Measurements from ENCODE around the gene PIP5K1B.

PIP5K1B gene, protein sequence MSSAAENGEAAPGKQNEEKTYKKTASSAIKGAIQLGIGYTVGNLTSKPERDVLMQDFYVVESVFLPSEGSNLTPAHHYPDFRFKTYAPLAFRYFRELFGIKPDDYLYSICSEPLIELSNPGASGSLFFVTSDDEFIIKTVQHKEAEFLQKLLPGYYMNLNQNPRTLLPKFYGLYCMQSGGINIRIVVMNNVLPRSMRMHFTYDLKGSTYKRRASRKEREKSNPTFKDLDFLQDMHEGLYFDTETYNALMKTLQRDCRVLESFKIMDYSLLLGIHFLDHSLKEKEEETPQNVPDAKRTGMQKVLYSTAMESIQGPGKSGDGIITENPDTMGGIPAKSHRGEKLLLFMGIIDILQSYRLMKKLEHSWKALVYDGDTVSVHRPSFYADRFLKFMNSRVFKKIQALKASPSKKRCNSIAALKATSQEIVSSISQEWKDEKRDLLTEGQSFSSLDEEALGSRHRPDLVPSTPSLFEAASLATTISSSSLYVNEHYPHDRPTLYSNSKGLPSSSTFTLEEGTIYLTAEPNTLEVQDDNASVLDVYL

GRCh38 chr9:68704814-68705530, at the start of gene PIP5K1B:
Gene PIP5K1B (plus strand): TSS chr9:68705240. CDS start chr9:68822615, 117,375 bp downstream.
- no peak for TF ChIP-seq CTCF (conservative IDR thresholded peaks at IDR 0.05)
- peak within 1 kb of the TSS; percentile 32; the same call in 1 of the 2 replicates for H3K27ac ChIP-seq

DNA sequence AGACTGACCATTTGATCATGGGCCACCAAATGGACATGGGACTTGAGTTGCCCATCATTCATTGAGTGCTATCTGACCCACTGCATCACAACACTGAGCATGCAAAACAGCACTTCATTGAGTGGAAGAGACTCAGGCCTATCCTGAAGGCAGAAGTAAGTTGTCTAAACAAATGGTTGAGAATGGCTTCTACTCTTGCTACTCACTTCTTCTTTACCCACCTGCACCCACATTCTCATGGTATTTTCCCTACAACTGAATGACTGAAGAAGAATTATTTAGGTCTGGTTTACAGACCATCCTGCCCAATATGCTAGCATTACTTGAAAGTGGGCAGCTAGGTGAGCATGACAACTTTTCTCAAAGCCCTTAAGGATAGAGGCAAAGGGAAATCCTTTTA, 41.0 kb upstream of the PIP5K1B start:
- no peak for TF ChIP-seq CTCF (conservative IDR thresholded peaks at IDR 0.05)
- no peak overlapping the region for H3K27ac ChIP-seq

DNA sequence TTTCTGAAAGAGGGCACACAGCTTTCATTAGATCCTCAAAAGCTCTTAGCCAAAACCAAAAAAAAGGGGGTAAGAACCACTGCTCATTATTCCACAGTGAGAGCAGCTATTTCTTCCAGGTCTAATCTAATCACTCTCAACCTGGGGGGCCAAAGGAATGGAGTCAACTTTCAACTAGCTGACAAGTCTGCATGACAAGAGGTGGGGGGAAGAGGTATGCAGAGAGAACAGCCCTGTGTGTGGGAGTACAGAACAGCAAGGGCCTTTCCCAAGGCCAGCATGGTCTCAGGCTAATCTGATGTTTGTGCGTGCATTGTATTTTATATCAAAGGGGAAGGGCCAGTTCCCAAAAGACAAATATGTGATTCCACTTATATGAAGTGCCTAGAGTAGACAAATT, 36.9 kb upstream of the PIP5K1B start:
- TF ChIP-seq CTCF (conservative IDR thresholded peaks at IDR 0.05) = no peak
- no peak overlapping the region for H3K27ac ChIP-seq

- no peak for TF ChIP-seq CTCF (conservative IDR thresholded peaks at IDR 0.05)
- H3K27ac ChIP-seq = no peak overlapping the region
Observed at GRCh38 chr9:68669218-68669617, 35.8 kb upstream of the PIP5K1B start.

DNA sequence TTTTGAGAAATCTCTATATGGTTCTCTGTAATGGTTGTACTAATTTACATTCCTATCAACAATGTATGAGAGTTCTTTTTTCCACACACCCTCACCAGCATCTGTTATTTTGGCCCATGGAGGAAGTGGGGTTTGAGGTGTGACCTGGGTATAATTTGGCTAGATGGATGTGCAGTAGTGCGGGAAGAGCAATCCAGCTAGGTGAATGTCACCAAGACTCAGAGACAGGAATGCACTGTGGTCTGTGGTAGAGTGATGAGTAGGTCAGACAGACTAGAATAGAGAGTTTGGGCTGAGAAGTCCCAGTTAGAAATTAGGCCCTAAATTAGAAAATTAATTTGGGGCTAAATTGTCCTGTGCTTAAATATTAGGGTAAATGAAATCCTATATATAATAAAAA, 32.8 kb upstream of the PIP5K1B start:
- TF ChIP-seq CTCF (conservative IDR thresholded peaks at IDR 0.05) = no peak
- H3K27ac ChIP-seq = no peak overlapping the region

DNA sequence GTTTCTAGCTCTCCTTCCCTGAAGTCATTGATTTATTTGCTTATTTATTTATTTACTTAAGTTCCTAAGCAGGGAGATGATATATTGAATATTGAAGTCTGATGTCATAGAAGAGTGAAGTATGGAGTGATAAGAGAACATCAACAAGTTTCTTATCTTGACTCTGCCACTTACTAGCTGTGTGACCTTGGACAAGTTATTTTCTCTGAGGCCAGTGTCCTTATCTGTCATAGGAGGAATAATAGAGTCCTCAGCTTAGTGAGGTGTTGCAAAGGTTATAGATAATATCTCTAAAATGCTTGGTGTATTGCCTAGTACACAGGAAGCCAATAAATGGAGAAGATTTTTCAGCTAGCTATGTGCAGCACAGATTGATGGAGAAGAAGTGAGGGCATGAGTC, 32.4 kb upstream of the PIP5K1B start:
- TF ChIP-seq CTCF (conservative IDR thresholded peaks at IDR 0.05) = no peak
- no peak overlapping the region for H3K27ac ChIP-seq

- H3K27ac ChIP-seq = no peak overlapping the region
- peak; percentile 65 for TF ChIP-seq CTCF (conservative IDR thresholded peaks at IDR 0.05)
Observed at GRCh38 chr9:68678430-68678829, 26.6 kb upstream of the PIP5K1B start.
